Activated naive CD4-positive, alpha-beta T cell treated with anti-CD3 and anti-CD28 coated beads, Interleukin-2, amount 50 U/mL, for 24 hours (primary cell): ENCODE measurements around the gene ADGRG7.
"Not testable (repeated sequence)": the region's sequence is repeated elsewhere in the genome, so short reads cannot be mapped to it uniquely, and the experiment has no call there.

Source experiments
- H3K27ac Mint-ChIP-seq: one replicate; pipeline ENCODE4 v1.8.0; 2021; ENCODE audit warnings: mild to moderate bottlenecking, mixed read lengths
- H3K27me3 Mint-ChIP-seq: one replicate; pipeline ENCODE4 v1.8.0; 2021; ENCODE audit warnings: mixed read lengths
- H3K36me3 Mint-ChIP-seq: one replicate; pipeline ENCODE4 v1.8.0; 2021; ENCODE audit warnings: mixed read lengths
- H3K4me1 Mint-ChIP-seq: one replicate; pipeline ENCODE4 v1.8.0; 2021; ENCODE audit warnings: mixed read lengths
- H3K4me3 Mint-ChIP-seq: one replicate; pipeline ENCODE4 v1.8.0; 2021; ENCODE audit warnings: mild to moderate bottlenecking, mixed read lengths
- H3K9me3 Mint-ChIP-seq: one replicate; pipeline ENCODE4 v1.8.0; 2021; ENCODE audit warnings: mixed read lengths

The ADGRG7 gene, protein sequence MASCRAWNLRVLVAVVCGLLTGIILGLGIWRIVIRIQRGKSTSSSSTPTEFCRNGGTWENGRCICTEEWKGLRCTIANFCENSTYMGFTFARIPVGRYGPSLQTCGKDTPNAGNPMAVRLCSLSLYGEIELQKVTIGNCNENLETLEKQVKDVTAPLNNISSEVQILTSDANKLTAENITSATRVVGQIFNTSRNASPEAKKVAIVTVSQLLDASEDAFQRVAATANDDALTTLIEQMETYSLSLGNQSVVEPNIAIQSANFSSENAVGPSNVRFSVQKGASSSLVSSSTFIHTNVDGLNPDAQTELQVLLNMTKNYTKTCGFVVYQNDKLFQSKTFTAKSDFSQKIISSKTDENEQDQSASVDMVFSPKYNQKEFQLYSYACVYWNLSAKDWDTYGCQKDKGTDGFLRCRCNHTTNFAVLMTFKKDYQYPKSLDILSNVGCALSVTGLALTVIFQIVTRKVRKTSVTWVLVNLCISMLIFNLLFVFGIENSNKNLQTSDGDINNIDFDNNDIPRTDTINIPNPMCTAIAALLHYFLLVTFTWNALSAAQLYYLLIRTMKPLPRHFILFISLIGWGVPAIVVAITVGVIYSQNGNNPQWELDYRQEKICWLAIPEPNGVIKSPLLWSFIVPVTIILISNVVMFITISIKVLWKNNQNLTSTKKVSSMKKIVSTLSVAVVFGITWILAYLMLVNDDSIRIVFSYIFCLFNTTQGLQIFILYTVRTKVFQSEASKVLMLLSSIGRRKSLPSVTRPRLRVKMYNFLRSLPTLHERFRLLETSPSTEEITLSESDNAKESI

DNA sequence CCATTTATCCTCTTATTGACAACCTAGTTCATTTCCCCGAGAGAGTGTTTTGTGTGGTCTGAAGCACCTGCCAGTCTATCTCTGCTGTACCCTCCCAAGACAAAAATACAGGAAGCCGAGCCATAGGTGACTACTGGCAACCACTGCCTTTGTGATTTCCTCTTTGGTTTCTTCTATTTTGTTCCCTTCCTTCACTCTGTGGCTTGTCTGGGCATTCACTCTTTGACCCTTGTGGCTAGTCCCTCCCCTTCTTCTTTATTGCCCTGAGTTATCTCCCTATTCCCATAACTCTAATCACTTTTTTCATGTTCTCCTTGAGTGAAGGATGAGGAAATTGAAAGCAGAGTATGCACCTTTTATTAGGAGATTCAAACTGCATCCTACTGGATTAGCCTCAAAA is at the start of gene ADGRG7:
ADGRG7 (plus strand) TSS at position 297 of the 400 bp plus-strand sequence. CDS start 256 bp downstream, outside the sequence.
- Mint-ChIP-seq H3K4me1 (peaks cover 5% of the 10 kb centered on the region), H3K27me3 (peaks cover 13% of the 10 kb centered on the region), H3K36me3 (no peaks in the 10 kb centered on the region), H3K27ac (no peak within 1 kb of the TSS), H3K4me3 (no peak within 1 kb of the TSS), H3K9me3 (no peaks in the 10 kb centered on the region)

DNA sequence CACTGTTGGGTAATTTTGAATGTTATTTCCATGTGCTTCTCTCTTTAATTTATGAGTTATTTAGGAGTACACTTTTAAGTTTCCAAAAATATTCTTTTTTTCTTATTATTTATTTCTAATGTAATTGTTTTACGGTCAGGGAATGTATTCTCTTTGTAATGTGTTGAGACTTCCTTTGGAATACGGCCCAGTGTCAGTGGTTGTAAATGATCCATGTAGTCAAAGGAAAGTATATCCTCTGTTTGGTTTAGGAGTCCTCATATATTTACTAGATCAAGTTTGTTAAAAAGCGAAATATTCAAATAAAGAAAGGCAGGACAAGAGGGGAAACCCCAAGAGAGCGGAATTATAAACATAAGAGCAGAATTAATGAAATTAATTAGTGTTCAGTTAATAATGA is 49.0 kb upstream of the ADGRG7 start:
- Mint-ChIP-seq H3K9me3 (no peaks in the 10 kb centered on the region), H3K36me3 (no peaks in the 10 kb centered on the region), H3K4me1 (no peaks in the 10 kb centered on the region)

DNA sequence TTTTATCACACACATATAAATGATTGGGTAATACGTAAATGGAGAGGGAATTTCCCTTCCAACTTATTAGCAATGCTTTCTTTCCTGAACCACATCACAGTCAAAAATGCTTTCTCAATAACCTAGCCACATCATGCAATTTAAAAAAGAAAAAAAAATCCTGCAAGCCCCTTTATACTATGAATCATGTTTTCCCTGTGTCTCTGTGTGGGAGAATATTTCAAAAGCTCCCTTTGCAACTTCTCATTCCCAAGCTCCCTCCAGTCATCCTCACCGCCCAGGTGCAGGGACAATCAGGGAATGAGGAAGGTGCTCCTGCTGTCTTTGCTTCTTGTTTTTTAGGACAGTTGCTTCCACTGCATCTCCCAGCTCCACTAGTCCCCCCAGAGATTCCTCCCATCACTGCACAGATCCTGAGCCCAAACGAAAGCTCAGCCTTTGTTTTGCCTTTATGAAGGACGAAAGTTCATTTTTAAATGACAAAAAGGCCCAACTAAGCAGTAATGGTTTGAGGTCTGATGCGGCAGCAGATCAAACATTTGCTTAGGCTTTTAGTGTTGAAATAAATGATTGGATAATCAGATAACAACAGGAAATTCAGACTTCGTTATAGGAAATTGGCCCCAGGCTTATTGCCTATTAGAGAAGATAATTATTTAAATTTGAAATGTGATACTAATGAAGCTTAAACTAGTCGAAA is 47.8 kb upstream of the ADGRG7 start:
- H3K4me3 Mint-ChIP-seq, result no peak overlapping the region

More for the DNA sequence above, 49.0 kb upstream of the ADGRG7 start:
- no peaks in the 10 kb centered on the region for H3K27me3 Mint-ChIP-seq
- H3K4me3 Mint-ChIP-seq, result no peak overlapping the region
- H3K27ac Mint-ChIP-seq, result no peak overlapping the region

DNA sequence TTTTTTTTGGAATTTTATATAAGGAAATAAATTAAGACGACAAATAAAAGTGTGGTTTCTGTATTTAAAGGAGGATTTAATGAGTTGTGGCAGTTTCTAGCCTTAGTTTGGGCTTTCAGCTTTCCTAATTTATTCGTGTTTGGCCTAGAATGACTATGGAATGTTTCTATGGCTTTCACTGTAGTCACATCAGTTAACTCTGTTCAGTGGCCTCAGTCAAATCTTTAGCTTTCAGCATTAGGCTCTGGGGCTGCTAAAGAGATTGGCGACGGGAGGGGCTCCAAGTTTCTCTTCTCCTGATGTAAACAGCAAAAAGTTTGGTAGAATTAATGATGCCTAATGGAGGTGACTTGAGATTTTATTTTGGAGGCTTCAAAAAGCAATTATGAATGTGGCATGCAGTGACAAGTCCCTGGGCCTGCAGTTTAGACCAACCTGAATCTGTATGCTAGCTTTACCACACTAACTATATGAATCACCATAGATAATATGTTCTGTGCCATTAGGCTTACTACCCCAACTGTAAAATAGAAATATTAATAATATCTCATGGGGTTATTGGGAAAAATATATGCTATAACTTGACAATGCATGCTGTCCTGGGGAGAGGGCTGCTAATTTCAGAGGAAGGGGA is 47.1 kb upstream of the ADGRG7 start:
- Mint-ChIP-seq H3K9me3 (no peaks in the 10 kb centered on the region), H3K27ac (no peak overlapping the region), H3K4me3 (no peak overlapping the region), H3K36me3 (no peaks in the 10 kb centered on the region), H3K27me3 (no peaks in the 10 kb centered on the region), H3K4me1 (no peaks in the 10 kb centered on the region)

More for the DNA sequence above, 47.8 kb upstream of the ADGRG7 start:
- H3K4me1 Mint-ChIP-seq, result no peaks in the 10 kb centered on the region
- no peaks in the 10 kb centered on the region for H3K27me3 Mint-ChIP-seq
- no peaks in the 10 kb centered on the region for H3K36me3 Mint-ChIP-seq
- H3K9me3 Mint-ChIP-seq, result no peaks in the 10 kb centered on the region
- no peak overlapping the region for H3K27ac Mint-ChIP-seq

DNA sequence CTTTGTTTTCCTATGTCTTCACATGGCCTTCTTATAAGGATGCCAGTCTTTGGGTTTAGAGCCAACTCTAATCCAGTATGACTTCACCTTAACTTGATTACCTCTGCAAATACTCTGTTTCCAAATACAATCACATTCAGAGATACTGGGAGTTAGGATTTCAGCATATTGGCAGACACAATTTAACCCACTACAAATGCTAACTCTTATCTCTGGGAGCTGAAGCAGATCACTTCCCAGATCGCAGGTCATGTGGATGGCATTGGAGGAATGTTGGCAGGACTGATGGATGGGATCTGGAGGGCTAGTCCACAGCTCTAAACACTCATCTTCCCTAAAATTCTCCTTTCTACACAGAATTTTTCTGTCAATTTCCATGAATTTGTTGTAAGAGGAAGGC is 46.2 kb upstream of the ADGRG7 start:
- Mint-ChIP-seq H3K27me3 (no peaks in the 10 kb centered on the region), H3K4me1 (no peaks in the 10 kb centered on the region), H3K4me3 (no peak overlapping the region), H3K36me3 (no peaks in the 10 kb centered on the region), H3K9me3 (no peaks in the 10 kb centered on the region), H3K27ac (no peak overlapping the region)

DNA sequence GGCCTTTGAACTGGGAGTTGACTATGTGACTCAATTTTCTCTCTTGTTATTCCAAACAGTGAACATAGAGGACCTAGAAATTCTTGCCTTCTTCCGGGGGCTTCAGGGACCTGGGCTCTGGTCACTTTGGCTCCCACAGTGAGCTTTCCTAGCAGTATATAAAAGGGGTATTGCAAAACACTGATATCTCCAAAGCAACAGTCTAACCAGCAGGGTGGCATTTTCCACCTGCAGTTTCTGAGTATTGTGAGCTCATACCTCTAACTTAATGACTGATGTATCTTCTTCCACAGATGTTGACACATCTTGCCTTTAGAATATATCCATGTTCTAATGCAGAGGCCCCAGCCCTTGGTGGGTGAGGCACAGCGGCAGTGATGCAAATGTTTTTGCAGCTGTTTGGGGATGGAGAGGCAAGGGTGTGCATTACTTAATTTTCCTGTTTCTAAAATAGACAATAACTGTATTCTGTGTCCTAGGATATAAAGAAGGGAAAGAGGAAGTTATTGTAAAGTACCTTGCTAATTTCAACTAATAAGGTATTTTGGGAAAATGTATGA is 45.7 kb upstream of the ADGRG7 start:
- Mint-ChIP-seq H3K27ac (no peak overlapping the region), H3K9me3 (no peaks in the 10 kb centered on the region), H3K27me3 (no peaks in the 10 kb centered on the region), H3K36me3 (no peaks in the 10 kb centered on the region), H3K4me3 (no peak overlapping the region), H3K4me1 (no peaks in the 10 kb centered on the region)

DNA sequence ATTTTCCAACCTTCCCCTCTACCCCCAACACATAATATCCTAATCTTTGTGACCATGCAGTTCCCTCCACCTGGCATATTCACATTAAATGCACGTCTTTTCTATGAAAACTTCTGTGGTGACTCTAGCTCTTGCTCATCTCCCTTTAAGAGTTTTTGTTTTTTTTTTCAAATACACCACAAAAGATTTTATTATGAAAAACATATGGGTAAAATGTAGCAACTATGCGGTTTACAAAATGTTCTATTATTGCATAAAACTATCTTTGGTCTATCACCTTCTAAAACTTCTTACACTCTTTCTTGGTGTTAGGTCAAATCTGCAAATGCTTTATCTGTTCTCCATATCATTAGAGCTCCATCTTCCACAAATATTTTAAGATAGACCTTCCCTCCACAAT is 38.6 kb upstream of the ADGRG7 start:
- no peaks in the 10 kb centered on the region for H3K9me3 Mint-ChIP-seq
- H3K27me3 Mint-ChIP-seq, result peaks cover 4% of the 10 kb centered on the region
- H3K36me3 Mint-ChIP-seq, result peaks cover 2% of the 10 kb centered on the region
- no peaks in the 10 kb centered on the region for H3K4me1 Mint-ChIP-seq
- H3K4me3 Mint-ChIP-seq, result no peak overlapping the region
- no peak overlapping the region for H3K27ac Mint-ChIP-seq

DNA sequence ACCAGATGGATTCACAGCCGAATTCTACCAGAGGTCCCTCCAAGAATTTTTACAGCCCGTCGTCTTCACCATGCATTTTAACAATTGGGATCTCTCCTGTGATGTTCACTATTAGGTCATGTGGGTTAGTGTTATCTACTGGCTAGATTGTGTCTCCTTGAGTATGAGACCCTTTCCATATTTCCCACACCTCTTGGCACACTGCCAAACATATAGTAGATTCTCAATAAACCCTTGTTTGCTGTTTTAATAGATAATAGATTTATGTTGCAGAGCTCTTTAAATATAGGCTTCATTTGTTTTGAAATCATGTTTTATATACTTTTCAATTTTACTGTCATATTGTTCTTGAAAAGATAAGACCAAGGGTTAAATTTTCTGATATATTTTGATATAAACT is 34.9 kb upstream of the ADGRG7 start:
- Mint-ChIP-seq H3K27ac (no peak overlapping the region), H3K9me3 (no peaks in the 10 kb centered on the region), H3K36me3 (peaks cover 2% of the 10 kb centered on the region), H3K27me3 (peaks cover 2% of the 10 kb centered on the region), H3K4me1 (no peaks in the 10 kb centered on the region), H3K4me3 (no peak overlapping the region)

DNA sequence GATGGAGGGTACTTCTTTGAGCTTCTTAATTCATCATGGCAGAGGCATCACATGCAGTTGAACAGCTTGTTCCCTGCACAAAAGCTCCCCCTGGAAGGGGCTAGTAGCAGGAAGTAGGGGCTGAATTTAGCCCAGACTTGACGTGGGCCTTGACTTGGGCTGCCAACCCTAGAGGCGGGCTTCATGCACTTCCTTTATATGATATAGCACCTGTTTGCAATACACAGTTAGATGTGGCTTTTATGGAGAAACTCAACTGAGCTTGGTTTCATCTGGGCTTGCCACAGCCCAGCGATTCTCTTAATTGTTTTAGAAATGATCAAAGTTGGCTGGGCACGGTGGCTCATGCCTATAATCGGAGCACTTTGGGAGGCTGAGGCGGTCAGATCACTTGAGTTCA is 33.7 kb upstream of the ADGRG7 start:
- no peak overlapping the region for H3K27ac Mint-ChIP-seq
- H3K4me3 Mint-ChIP-seq, result no peak overlapping the region
- H3K4me1 Mint-ChIP-seq, result no peaks in the 10 kb centered on the region
- H3K36me3 Mint-ChIP-seq, result peaks cover 2% of the 10 kb centered on the region
- H3K9me3 Mint-ChIP-seq, result no peaks in the 10 kb centered on the region
- H3K27me3 Mint-ChIP-seq, result peaks cover 3% of the 10 kb centered on the region

DNA sequence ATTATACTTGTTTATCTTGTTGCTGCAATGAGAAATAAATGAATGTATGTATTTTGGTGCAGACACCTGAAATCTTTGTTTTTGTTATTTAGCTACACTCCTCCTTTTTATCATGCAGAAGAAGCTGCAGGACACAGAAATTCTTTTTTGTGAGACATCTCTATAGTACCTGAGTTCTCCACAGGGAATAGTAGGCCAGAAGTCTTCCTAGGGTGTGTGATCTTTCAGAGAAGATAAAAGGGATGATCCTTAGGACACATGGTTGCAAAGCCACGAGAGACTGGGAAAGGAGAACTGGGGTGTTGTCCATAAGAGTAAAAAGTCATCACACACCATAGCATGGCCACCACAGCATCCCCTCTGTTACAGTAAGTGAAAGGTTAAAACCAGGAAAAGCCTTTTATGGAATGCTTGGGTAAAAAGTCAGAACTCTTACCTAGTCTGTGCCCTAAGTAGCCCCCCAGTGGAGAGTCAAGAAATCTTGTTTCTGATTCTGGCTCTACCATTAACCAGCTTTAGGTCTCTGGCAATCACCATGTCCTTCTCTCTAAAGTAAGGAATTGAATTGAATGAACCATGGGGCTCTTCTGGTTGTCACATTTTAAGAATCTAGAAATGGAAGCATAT is 31.9 kb upstream of the ADGRG7 start:
- peaks cover 2% of the 10 kb centered on the region for H3K36me3 Mint-ChIP-seq
- no peak overlapping the region for H3K4me3 Mint-ChIP-seq
- H3K27me3 Mint-ChIP-seq, result peaks cover 3% of the 10 kb centered on the region
- H3K4me1 Mint-ChIP-seq, result no peaks in the 10 kb centered on the region
- no peaks in the 10 kb centered on the region for H3K9me3 Mint-ChIP-seq
- no peak overlapping the region for H3K27ac Mint-ChIP-seq

DNA sequence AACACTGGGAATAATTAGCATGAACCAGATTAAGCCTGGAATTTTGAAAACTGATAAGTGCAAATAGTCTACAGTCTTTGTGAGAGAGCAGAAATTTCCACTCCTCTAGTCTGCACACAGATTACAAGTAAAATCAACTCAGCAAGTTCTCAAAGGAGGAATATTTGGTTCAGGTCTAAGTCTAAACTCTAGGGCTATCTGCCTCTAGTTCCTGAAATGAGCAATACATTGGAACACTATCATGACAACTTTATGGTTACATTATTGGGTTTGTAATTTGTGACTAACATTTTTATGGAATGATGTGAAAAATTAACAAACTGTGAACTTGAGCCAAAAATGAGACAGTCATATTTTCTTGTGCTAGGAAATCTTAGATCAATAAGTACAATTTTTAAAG is 30.8 kb upstream of the ADGRG7 start:
- no peaks in the 10 kb centered on the region for H3K4me1 Mint-ChIP-seq
- H3K4me3 Mint-ChIP-seq, result no peak overlapping the region
- H3K36me3 Mint-ChIP-seq, result peaks cover 2% of the 10 kb centered on the region
- H3K27me3 Mint-ChIP-seq, result peaks cover 3% of the 10 kb centered on the region
- H3K27ac Mint-ChIP-seq, result no peak overlapping the region
- H3K9me3 Mint-ChIP-seq, result no peaks in the 10 kb centered on the region

DNA sequence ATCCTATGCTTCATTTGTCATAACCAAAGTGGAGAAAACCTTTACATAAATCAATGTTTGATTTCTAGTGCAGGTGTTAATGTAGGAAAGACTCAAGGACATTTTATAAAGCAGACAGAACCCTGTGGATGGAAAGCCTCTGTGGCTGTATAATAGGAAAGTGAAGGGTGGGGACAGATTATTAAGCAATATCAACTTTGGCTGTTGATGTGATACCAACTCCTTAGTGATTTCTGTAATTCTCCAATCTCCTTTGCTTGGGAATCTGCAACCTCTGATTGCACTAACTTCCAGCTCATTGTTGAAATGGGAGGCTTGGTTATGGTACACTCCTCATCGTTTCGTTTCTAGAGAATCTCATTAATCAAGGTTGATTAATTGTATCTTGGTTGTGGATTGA is 29.3 kb upstream of the ADGRG7 start:
- peaks cover 2% of the 10 kb centered on the region for H3K27me3 Mint-ChIP-seq
- H3K9me3 Mint-ChIP-seq, result no peaks in the 10 kb centered on the region
- no peak overlapping the region for H3K4me3 Mint-ChIP-seq
- H3K4me1 Mint-ChIP-seq, result no peaks in the 10 kb centered on the region
- H3K27ac Mint-ChIP-seq, result no peak overlapping the region
- H3K36me3 Mint-ChIP-seq, result no peaks in the 10 kb centered on the region

DNA sequence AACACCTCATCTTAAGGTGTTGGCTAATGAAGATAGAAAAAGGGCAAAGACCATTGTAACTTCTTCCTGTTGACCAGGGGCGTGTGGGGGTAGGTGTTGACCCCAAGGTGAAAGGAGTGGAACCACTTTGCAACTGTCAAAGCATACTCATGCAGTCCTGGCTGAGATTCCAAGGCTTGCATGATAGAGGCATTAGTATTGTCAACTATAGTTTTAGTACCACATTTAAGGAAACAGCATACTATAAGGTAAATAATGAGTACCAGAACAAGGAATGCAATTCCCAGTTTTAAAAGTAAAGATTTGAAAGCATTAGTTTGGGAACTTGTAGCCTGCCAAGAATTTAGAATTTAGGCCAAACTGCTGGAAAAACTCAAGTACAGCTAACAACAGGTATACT is 27.8 kb upstream of the ADGRG7 start:
- Mint-ChIP-seq H3K27ac (no peak overlapping the region), H3K9me3 (no peaks in the 10 kb centered on the region), H3K4me1 (no peaks in the 10 kb centered on the region), H3K36me3 (no peaks in the 10 kb centered on the region), H3K27me3 (peaks cover 2% of the 10 kb centered on the region), H3K4me3 (no peak overlapping the region)

DNA sequence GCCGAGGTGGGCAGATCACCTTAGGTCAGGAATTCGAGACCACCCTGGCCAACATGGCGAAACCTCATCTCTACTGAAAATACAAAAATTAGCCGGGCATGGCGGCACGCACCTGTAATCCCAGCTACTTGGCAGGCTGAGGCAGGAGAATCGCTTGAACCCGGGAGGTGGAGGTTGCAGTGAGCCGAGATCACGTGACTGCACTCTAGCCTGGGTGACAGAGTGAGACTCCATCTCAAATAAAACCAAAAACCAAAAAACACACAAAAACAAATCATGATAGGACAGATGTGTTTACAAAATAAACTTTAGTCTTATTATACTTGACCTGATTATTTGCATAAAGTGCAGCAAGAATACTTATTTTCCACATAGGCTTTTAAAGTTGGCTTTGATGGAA is 27.2 kb upstream of the ADGRG7 start:
- not testable (repeated sequence) for H3K27me3 Mint-ChIP-seq, H3K4me3 Mint-ChIP-seq, H3K36me3 Mint-ChIP-seq, H3K27ac Mint-ChIP-seq, H3K4me1 Mint-ChIP-seq, H3K9me3 Mint-ChIP-seq

DNA sequence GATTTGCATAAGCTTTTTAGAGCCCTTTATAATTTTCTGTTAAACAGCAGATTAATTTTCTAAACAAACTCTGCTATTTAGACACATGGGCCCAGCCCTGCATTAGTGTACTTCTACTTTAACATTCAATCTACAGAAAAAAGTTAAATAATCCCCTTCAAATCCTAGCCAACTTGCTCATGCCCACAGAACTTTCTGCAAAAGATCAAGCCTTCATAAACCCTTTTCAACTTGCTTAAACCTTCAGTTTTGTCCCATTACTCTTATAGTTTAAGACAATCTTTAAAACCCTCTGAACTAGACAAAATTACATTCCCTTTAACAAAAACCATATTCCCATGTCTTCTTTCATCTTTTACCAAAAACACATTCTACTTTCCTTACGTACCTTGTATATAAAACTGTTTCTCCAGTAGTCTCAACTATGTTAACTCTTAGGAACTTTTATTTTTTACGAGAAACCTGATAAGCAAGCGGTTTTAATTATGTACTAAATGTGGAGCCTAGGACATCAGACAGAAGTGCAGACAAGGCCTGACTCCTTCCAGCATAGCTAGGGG is 25.2 kb upstream of the ADGRG7 start:
- H3K27ac Mint-ChIP-seq, result no peak overlapping the region
- no peaks in the 10 kb centered on the region for H3K36me3 Mint-ChIP-seq
- H3K4me1 Mint-ChIP-seq, result no peaks in the 10 kb centered on the region
- no peak overlapping the region for H3K4me3 Mint-ChIP-seq
- H3K27me3 Mint-ChIP-seq, result peaks cover 2% of the 10 kb centered on the region
- no peaks in the 10 kb centered on the region for H3K9me3 Mint-ChIP-seq
